Endodermal cell (in vitro differentiated cells): Measurements from ENCODE around the gene INPP4B. TPM values are rescaled to one million over a fixed set of nuclear protein-coding genes. Genes with fewer than 3 reads are reported as not detected.

Experiments used
- DNase-seq: peaks from one replicate; pipeline ENCODE4 v3.0.0-alpha.2; 2017
- H3K27ac ChIP-seq: 2 replicates; pipeline ENCODE4 v1.5.1; 2013; ENCODE audit warnings: mild to moderate bottlenecking, low read depth, low read length, moderate library complexity
- H3K27me3 ChIP-seq: 2 replicates; pipeline ENCODE4 v1.6.1; 2013; ENCODE audit warnings: mild to moderate bottlenecking, low read length, moderate library complexity; ENCODE audit not compliant: insufficient read depth, control insufficient read depth, poor library complexity, severe bottlenecking
- H3K36me3 ChIP-seq: 2 replicates; pipeline ENCODE4 v1.7.0; 2013; ENCODE audit warnings: mild to moderate bottlenecking, low read length, moderate library complexity; ENCODE audit not compliant: control insufficient read depth, insufficient read depth
- H3K4me1 ChIP-seq: one replicate; pipeline ENCODE4 v1.7.0; 2013; ENCODE audit warnings: low read length; ENCODE audit not compliant: control insufficient read depth, insufficient read depth
- H3K4me3 ChIP-seq: 2 replicates; pipeline ENCODE4 v1.5.1; 2013; ENCODE audit warnings: mild to moderate bottlenecking, low read length, moderate library complexity
- H3K9ac ChIP-seq: 2 replicates; pipeline ENCODE4 v1.6.1; 2013; ENCODE audit warnings: mild to moderate bottlenecking, low read length, moderate library complexity; ENCODE audit not compliant: poor library complexity, severe bottlenecking; ENCODE audit errors: extremely low read depth
- H3K9me3 ChIP-seq: 2 replicates; pipeline ENCODE4 v1.6.1; 2013; ENCODE audit warnings: mild to moderate bottlenecking, low read length, moderate library complexity; ENCODE audit not compliant: control insufficient read depth
- H3K27ac Mint-ChIP-seq: 2 replicates; pipeline ENCODE4 v1.8.0; 2020; ENCODE audit warnings: mixed read lengths
- H3K27me3 Mint-ChIP-seq: 2 replicates; pipeline ENCODE4 v1.8.0; 2021; ENCODE audit warnings: mild to moderate bottlenecking, mixed read lengths; ENCODE audit not compliant: insufficient read depth
- H3K36me3 Mint-ChIP-seq: 2 replicates; pipeline ENCODE4 v1.8.0; 2020; ENCODE audit warnings: low read depth, mixed read lengths
- H3K4me1 Mint-ChIP-seq: 2 replicates; pipeline ENCODE4 v1.8.0; 2020; ENCODE audit warnings: mixed read lengths
- H3K4me3 Mint-ChIP-seq: 2 replicates; pipeline ENCODE4 v1.8.0; 2020; ENCODE audit warnings: mild to moderate bottlenecking, moderate library complexity, mixed read lengths
- H3K9me3 Mint-ChIP-seq: 2 replicates; pipeline ENCODE4 v1.8.0; 2020; ENCODE audit warnings: mild to moderate bottlenecking, mixed read lengths
- CTCF ChIP-seq: fragments of 200-600 bp; sonication (generic); conservative IDR thresholded peaks from 2 replicates; pipeline ENCODE4 v1.5.0; 2021; ENCODE audit warnings: antibody characterized with exemption, mild to moderate bottlenecking
- whole genome bisulfite sequencing, 2 experiments: methylation state at CpG; one replicate each; pipeline versions ENCODE4 v1.1.5 to v1.1.7; 2013; ENCODE audit warnings: missing lambda C conversion rate in 2 of 2, mixed read lengths in 1 of 2; ENCODE audit not compliant: insufficient coverage in 1 of 2, insufficient read length in 1 of 2; 5-methylcytosine and 5-hydroxymethylcytosine counted together
- total RNA-seq, 2 donors: library from RNA; stranded (reverse); fragmentation: NEBNext Ultra II Directional in 1 of 2; extraction: Animal tissue kit (Norgen Biotek cat#: 25700) in 1 of 2; gene quantifications; 2 replicates in 1 of 2; 3 replicates in 1 of 2; pipeline ENCODE4 v1.2.1, GENCODE V29; 2021

Gene INPP4B
- total RNA-seq, 2 donors from 2014 or later = 0.64 to 0.66 TPM

- no peaks in the 10 kb centered on the region for H3K36me3 ChIP-seq
- peaks cover 4% of the 10 kb centered on the region for H3K4me1 Mint-ChIP-seq
- no peak for TF ChIP-seq CTCF
- H3K9ac ChIP-seq = no peak overlapping the region
- DNase-seq = no peak
- no peaks in the 10 kb centered on the region for H3K27me3 Mint-ChIP-seq
- H3K4me3 Mint-ChIP-seq = no peak overlapping the region
- no peaks in the 10 kb centered on the region for H3K9me3 ChIP-seq
- no peak overlapping the region for H3K4me3 ChIP-seq
- no peaks in the 10 kb centered on the region for H3K9me3 Mint-ChIP-seq
- H3K36me3 Mint-ChIP-seq = no peaks in the 10 kb centered on the region
- no peak overlapping the region for H3K27ac ChIP-seq
- no peak overlapping the region for H3K27ac Mint-ChIP-seq
- 93 to 100% methylated on average over 1 to 2 of the region's 3 CpGs for WGBS, 2 experiments
- H3K4me1 ChIP-seq = no peaks in the 10 kb centered on the region
- H3K27me3 ChIP-seq = no peaks in the 10 kb centered on the region
These were observed 301.5 kb downstream of the INPP4B start for GRCh38 chr4:142544594-142544993.

GRCh38 chr4:142544039-142544438 lies 302.1 kb downstream of the INPP4B start:
- Histone ChIP-seq H3K27me3 (no peaks in the 10 kb centered on the region), H3K36me3 (no peaks in the 10 kb centered on the region), H3K4me1 (no peaks in the 10 kb centered on the region), H3K27ac (no peak overlapping the region), H3K4me3 (no peak overlapping the region), H3K9me3 (no peaks in the 10 kb centered on the region), H3K9ac (no peak overlapping the region)
- no peaks in the 10 kb centered on the region for H3K27me3 Mint-ChIP-seq
- H3K27ac Mint-ChIP-seq = peak overlapping the region; percentile 37
- WGBS, 2 experiments = 100% methylated on average over 1 of the region's 1 CpG
- peaks cover under 1% of the 10 kb centered on the region for H3K4me1 Mint-ChIP-seq
- TF ChIP-seq CTCF = no peak
- H3K36me3 Mint-ChIP-seq = no peaks in the 10 kb centered on the region
- DNase-seq = no peak
- no peaks in the 10 kb centered on the region for H3K9me3 Mint-ChIP-seq
- H3K4me3 Mint-ChIP-seq = no peak overlapping the region

GRCh38 chr4:142540483-142540804 lies 305.7 kb downstream of the INPP4B start:
- H3K36me3 ChIP-seq = no peaks in the 10 kb centered on the region
- WGBS, 2 experiments = no CpG with 5 or more reads among the region's 2 CpGs
- H3K9me3 ChIP-seq = no peaks in the 10 kb centered on the region
- Mint-ChIP-seq H3K4me3 (no peak overlapping the region), H3K27me3 (no peaks in the 10 kb centered on the region), H3K4me1 (no peaks in the 10 kb centered on the region), H3K27ac (no peak overlapping the region), H3K9me3 (no peaks in the 10 kb centered on the region), H3K36me3 (no peaks in the 10 kb centered on the region)
- H3K27me3 ChIP-seq = no peaks in the 10 kb centered on the region
- H3K9ac ChIP-seq = no peak overlapping the region
- H3K27ac ChIP-seq = no peak overlapping the region
- no peak overlapping the region for H3K4me3 ChIP-seq
- H3K4me1 ChIP-seq = no peaks in the 10 kb centered on the region
- no peak for TF ChIP-seq CTCF
- DNase-seq = no peak
